ENCODE results near the gene NKAIN2. TPM values are rescaled to one million over a fixed set of nuclear protein-coding genes. Genes with fewer than 3 reads are reported as not detected.

Gene NKAIN2
- total RNA-seq, 3 donors from 2014 or later: 0.48 to 1.8 TPM; not detected in 1

- Histone ChIP-seq H3K27me3 (no peaks in the 10 kb centered on the region), H3K27ac (no peak overlapping the region), H3K36me3 (no peaks in the 10 kb centered on the region), H3K4me3 (no peak overlapping the region), H3K4me1 (no peaks in the 10 kb centered on the region), H3K9me3 (no peaks in the 10 kb centered on the region)
- no peak for DNase-seq (ENCODE audit: low spot score in 2 of 2)
- TF ChIP-seq CTCF (IDR thresholded peaks at IDR 0.05): no peak
- TF ChIP-seq POLR2AphosphoS5 (IDR thresholded peaks at IDR 0.05): no peak
- no peak for TF ChIP-seq POLR2A (IDR thresholded peaks at IDR 0.05)
- intact Hi-C loops (cut with DNase I; ENCODE audit: low total_unique reads): no loop called here
Measured at GRCh38 chr6:124743420-124743819, 939.8 kb downstream of the NKAIN2 start.

- DNase-seq (ENCODE audit: low spot score in 2 of 2): no peak
- H3K4me3 ChIP-seq: no peak overlapping the region
- no peak overlapping the region for H3K27ac ChIP-seq
- H3K9me3 ChIP-seq: no peaks in the 10 kb centered on the region
- TF ChIP-seq POLR2A (IDR thresholded peaks at IDR 0.05) (no peak), CTCF (IDR thresholded peaks at IDR 0.05) (no peak), POLR2AphosphoS5 (IDR thresholded peaks at IDR 0.05) (no peak)
- no peaks in the 10 kb centered on the region for H3K27me3 ChIP-seq
- H3K36me3 ChIP-seq: no peaks in the 10 kb centered on the region
- intact Hi-C loops (cut with DNase I; ENCODE audit: low total_unique reads): no loop called here
- no peaks in the 10 kb centered on the region for H3K4me1 ChIP-seq
Measured at GRCh38 chr6:124747349-124747748, 943.7 kb downstream of the NKAIN2 start.

- no peak for DNase-seq (ENCODE audit: low spot score in 2 of 2)
- H3K9me3 ChIP-seq: no peaks in the 10 kb centered on the region
- H3K36me3 ChIP-seq: no peaks in the 10 kb centered on the region
- TF ChIP-seq CTCF (IDR thresholded peaks at IDR 0.05) (no peak), POLR2A (IDR thresholded peaks at IDR 0.05) (no peak), POLR2AphosphoS5 (IDR thresholded peaks at IDR 0.05) (no peak)
- no peak overlapping the region for H3K27ac ChIP-seq
- H3K4me3 ChIP-seq: no peak overlapping the region
- intact Hi-C loops (cut with DNase I; ENCODE audit: low total_unique reads): no loop called here
- H3K4me1 ChIP-seq: no peaks in the 10 kb centered on the region
- no peaks in the 10 kb centered on the region for H3K27me3 ChIP-seq
Measured at GRCh38 chr6:124748778-124749177, 945.1 kb downstream of the NKAIN2 start.

- no peak for DNase-seq (ENCODE audit: low spot score in 2 of 2)
- Histone ChIP-seq H3K4me1 (no peaks in the 10 kb centered on the region), H3K36me3 (no peaks in the 10 kb centered on the region), H3K9me3 (no peaks in the 10 kb centered on the region), H3K27ac (no peak overlapping the region), H3K27me3 (no peaks in the 10 kb centered on the region), H3K4me3 (no peak overlapping the region)
- TF ChIP-seq POLR2AphosphoS5 (IDR thresholded peaks at IDR 0.05): no peak
- no peak for TF ChIP-seq CTCF (IDR thresholded peaks at IDR 0.05)
- no peak for TF ChIP-seq POLR2A (IDR thresholded peaks at IDR 0.05)
- intact Hi-C loops (cut with DNase I; ENCODE audit: low total_unique reads): no loop called here
Measured at GRCh38 chr6:124753001-124753400, 949.3 kb downstream of the NKAIN2 start.

GRCh38 chr6:124753562-124754105, 950.0 kb downstream of the NKAIN2 start:
- Histone ChIP-seq H3K27ac (no peak overlapping the region), H3K9me3 (no peaks in the 10 kb centered on the region), H3K36me3 (no peaks in the 10 kb centered on the region), H3K4me3 (no peak overlapping the region), H3K4me1 (no peaks in the 10 kb centered on the region), H3K27me3 (no peaks in the 10 kb centered on the region)
- TF ChIP-seq CTCF (IDR thresholded peaks at IDR 0.05): no peak
- no peak for TF ChIP-seq POLR2AphosphoS5 (IDR thresholded peaks at IDR 0.05)
- TF ChIP-seq POLR2A (IDR thresholded peaks at IDR 0.05): no peak
- DNase-seq (ENCODE audit: low spot score in 2 of 2): no peak
- intact Hi-C loops (cut with DNase I; ENCODE audit: low total_unique reads): no loop called here

Measured in breast epithelium (tissue), 4 donors.